ENCODE results near the gene RABL3. TPM values are rescaled to one million over a fixed set of nuclear protein-coding genes. Genes with fewer than 3 reads are reported as not detected.
"Not testable (repeated sequence)": the region's sequence is repeated elsewhere in the genome, so short reads cannot be mapped to it uniquely, and the experiment has no call there.

RABL3 gene
- total and polyA plus RNA-seq, 2 of the 13 experiments (the other 11 are each of a cell fraction or from before 2014, with no cell fraction given), result 4.8 to 31.9 TPM

DNA sequence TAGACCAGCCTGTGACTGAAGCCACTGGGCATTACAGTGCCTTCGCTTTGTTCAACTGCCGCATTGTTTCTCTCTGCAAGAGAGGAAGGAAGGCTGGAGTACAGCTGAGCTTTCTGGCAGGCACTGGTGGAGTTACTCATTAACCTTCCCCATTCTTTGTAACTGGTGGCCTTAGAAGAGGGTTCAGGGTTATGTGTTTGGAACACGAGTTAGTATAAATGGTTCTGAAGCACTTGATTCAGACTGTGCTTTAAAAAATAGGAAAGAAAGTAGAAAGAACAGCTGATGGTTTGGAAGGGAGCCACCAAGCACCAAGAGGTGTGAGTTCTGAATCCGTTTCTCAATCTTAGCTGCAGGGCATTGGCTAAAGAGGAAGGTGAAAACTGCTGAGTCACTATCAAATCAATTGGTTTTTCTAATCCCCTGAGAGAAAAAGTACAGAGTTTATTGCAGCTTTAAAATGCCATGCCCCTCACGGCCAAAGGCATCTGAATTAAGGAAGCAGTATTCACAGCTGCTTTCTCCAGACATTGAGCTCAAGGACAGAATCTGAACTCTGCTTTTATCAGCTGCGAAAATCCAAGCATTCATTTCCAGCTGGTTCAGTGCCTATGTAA lies 63.9 kb downstream of the RABL3 start (continued):
- TF ChIP-seq XRCC5 (optimal IDR thresholded peaks at IDR 0.05; ENCODE audit: low read length) (no peak), STAT5B (CRISPR knock-in tag; IDR thresholded peaks at IDR 0.05) (no peak), GABPA (IDR thresholded peaks at IDR 0.05; ENCODE audit: low read depth, low read length) (no peak), GABPA (CRISPR knock-in tag; IDR thresholded peaks at IDR 0.05; ENCODE audit: low read depth) (0 out of 2 replicates have a peak, but pooled peaks have one; percentile 19)
- TF ChIP-seq, protein P1, sequence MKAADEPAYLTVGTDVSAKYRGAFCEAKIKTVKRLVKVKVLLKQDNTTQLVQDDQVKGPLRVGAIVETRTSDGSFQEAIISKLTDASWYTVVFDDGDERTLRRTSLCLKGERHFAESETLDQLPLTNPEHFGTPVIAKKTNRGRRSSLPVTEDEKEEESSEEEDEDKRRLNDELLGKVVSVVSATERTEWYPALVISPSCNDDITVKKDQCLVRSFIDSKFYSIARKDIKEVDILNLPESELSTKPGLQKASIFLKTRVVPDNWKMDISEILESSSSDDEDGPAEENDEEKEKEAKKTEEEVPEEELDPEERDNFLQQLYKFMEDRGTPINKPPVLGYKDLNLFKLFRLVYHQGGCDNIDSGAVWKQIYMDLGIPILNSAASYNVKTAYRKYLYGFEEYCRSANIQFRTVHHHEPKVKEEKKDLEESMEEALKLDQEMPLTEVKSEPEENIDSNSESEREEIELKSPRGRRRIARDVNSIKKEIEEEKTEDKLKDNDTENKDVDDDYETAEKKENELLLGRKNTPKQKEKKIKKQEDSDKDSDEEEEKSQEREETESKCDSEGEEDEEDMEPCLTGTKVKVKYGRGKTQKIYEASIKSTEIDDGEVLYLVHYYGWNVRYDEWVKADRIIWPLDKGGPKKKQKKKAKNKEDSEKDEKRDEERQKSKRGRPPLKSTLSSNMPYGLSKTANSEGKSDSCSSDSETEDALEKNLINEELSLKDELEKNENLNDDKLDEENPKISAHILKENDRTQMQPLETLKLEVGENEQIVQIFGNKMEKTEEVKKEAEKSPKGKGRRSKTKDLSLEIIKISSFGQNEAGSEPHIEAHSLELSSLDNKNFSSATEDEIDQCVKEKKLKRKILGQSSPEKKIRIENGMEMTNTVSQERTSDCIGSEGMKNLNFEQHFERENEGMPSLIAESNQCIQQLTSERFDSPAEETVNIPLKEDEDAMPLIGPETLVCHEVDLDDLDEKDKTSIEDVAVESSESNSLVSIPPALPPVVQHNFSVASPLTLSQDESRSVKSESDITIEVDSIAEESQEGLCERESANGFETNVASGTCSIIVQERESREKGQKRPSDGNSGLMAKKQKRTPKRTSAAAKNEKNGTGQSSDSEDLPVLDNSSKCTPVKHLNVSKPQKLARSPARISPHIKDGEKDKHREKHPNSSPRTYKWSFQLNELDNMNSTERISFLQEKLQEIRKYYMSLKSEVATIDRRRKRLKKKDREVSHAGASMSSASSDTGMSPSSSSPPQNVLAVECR (CRISPR knock-in tag; IDR thresholded peaks at IDR 0.05; ENCODE audit: borderline replicate concordance), result peak; percentile 64; the same call in 1 of the 2 replicates
- TF ChIP-seq, protein P2, sequence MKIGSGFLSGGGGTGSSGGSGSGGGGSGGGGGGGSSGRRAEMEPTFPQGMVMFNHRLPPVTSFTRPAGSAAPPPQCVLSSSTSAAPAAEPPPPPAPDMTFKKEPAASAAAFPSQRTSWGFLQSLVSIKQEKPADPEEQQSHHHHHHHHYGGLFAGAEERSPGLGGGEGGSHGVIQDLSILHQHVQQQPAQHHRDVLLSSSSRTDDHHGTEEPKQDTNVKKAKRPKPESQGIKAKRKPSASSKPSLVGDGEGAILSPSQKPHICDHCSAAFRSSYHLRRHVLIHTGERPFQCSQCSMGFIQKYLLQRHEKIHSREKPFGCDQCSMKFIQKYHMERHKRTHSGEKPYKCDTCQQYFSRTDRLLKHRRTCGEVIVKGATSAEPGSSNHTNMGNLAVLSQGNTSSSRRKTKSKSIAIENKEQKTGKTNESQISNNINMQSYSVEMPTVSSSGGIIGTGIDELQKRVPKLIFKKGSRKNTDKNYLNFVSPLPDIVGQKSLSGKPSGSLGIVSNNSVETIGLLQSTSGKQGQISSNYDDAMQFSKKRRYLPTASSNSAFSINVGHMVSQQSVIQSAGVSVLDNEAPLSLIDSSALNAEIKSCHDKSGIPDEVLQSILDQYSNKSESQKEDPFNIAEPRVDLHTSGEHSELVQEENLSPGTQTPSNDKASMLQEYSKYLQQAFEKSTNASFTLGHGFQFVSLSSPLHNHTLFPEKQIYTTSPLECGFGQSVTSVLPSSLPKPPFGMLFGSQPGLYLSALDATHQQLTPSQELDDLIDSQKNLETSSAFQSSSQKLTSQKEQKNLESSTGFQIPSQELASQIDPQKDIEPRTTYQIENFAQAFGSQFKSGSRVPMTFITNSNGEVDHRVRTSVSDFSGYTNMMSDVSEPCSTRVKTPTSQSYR (CRISPR knock-in tag; IDR thresholded peaks at IDR 0.05; ENCODE audit: borderline replicate concordance), result no peak
- TF ChIP-seq, protein P3, sequence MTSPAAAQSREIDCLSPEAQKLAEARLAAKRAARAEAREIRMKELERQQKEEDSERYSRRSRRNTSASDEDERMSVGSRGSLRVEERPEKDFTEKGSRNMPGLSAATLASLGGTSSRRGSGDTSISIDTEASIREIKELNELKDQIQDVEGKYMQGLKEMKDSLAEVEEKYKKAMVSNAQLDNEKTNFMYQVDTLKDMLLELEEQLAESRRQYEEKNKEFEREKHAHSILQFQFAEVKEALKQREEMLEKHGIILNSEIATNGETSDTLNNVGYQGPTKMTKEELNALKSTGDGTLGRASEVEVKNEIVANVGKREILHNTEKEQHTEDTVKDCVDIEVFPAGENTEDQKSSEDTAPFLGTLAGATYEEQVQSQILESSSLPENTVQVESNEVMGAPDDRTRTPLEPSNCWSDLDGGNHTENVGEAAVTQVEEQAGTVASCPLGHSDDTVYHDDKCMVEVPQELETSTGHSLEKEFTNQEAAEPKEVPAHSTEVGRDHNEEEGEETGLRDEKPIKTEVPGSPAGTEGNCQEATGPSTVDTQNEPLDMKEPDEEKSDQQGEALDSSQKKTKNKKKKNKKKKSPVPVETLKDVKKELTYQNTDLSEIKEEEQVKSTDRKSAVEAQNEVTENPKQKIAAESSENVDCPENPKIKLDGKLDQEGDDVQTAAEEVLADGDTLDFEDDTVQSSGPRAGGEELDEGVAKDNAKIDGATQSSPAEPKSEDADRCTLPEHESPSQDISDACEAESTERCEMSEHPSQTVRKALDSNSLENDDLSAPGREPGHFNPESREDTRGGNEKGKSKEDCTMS (CRISPR knock-in tag; conservative IDR thresholded peaks at IDR 0.05), result no peak
- TF ChIP-seq, protein P4, sequence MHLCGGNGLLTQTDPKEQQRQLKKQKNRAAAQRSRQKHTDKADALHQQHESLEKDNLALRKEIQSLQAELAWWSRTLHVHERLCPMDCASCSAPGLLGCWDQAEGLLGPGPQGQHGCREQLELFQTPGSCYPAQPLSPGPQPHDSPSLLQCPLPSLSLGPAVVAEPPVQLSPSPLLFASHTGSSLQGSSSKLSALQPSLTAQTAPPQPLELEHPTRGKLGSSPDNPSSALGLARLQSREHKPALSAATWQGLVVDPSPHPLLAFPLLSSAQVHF (CRISPR knock-in tag; IDR thresholded peaks at IDR 0.05), result no peak

DNA sequence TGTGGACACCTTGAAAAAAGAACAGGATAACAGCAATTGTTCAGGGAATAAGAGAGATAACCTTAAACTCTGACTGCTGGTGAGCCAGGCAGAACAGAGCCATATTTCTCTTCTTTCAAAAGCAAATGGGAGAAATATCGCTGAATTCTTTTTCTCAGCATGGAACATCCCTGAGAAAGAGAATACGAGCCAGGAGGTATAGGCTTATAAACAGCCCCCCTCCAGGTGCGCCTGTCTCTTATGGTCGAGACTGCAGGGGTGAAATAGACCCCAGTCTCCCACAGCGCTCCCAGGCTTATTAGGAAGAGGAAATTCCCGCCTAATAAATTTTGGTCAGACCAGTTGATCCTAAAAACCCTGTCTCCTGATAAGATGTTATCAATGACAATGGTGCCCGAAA lies 65.1 kb downstream of the RABL3 start:
- Histone ChIP-seq H3K4me2 (ENCODE audit: low read depth, low read length) (peak overlapping the region; percentile 94; the same call in 1 of the 2 replicates), H3K4me1 (ENCODE audit: insufficient read depth, low read length) (peaks cover 42% of the 10 kb centered on the region), H4K20me1 (ENCODE audit: insufficient read depth, low read length) (peaks cover 46% of the 10 kb centered on the region), H3K79me2 (ENCODE audit: insufficient read depth, low read length) (peaks cover 91% of the 10 kb centered on the region), H3K36me3 (replicated peaks in 1 of 2; ENCODE audit: control insufficient read depth in 1 of 2, insufficient read depth in 2 of 2, low read length in 2 of 2) (peaks cover 17 to 45% of the 10 kb centered on the region in 2 experiments)
- DNase-seq (ENCODE audit: low spot score); H3K27ac ChIP-seq (ENCODE audit: extremely low read length, insufficient read depth, low read length); BruUV-seq (replicated peaks); H3K9me3 ChIP-seq (ENCODE audit: low read length); H3K4me3 ChIP-seq (replicated peaks in 1 of 3; ENCODE audit: insufficient read depth in 1 of 3, low read depth in 2 of 3, low read length in 3 of 3); FAIRE-seq; CTCF ChIA-PET (ENCODE audit: low intra/inter-chr PET ratio, low total read pairs); intact Hi-C loops (cut with micrococcal nuclease; ENCODE audit: unreplicated experiment); H3K9ac ChIP-seq (ENCODE audit: insufficient read depth, low read depth, low read length); H2AFZ ChIP-seq (ENCODE audit: low read length); POLR2A ChIA-PET; H3K27me3 ChIP-seq (ENCODE audit: control insufficient read depth in 1 of 2, insufficient read depth in 2 of 2, low read length in 2 of 2); ATAC-seq: not testable (repeated sequence)
- WGBS (ENCODE audit: low lambda C conversion rate), result 100% methylated on average over 4 of the region's 7 CpGs
- in situ Hi-C loops (cut with HindIII; ENCODE audit: extremely low pct_ligation_motif_present, low pct_unique_long_range_greater_than_20kb), result loop anchor here (5.0 kb wide), 1 partner anchor 65 kb away; the partner anchor contains the start of genes GTF2E1 and RABL3

All from HepG2 (cell line).